OCI-LY7 (cell line): ENCODE results near the gene MATCAP1. TPM values are rescaled to one million over a fixed set of nuclear protein-coding genes. Genes with fewer than 3 reads are reported as not detected.

Experiments
- BruUV-seq: library from RNA; stranded (reverse); fragments of 400-500 nt; replicated peaks from 2 replicates; lab custom pipeline; 2021; lab: Mats Ljungman, UMichigan
- CTCF ChIA-PET: fragments of 300-600 bp; sonication (Branson Sonifier 250); formaldehyde crosslinking; loops from one replicate; lab custom pipeline; 2022; ENCODE audit warnings: antibody characterized with exemption; ENCODE audit not compliant: unreplicated experiment; lab: Charles Lee
- POLR2A ChIA-PET: fragments of 300-600 bp; sonication (Branson Sonifier 250); formaldehyde crosslinking; loops from one replicate; lab custom pipeline; 2022; ENCODE audit warnings: antibody characterized with exemption; lab: Charles Lee
- DNase-seq: peaks from one replicate; pipeline ENCODE4 v3.0.0-alpha.2; 2015; ENCODE audit warnings: low spot score
- H2AFZ ChIP-seq: fragments of 200-600 bp; sonication (generic), shearing (Covaris generic); 2 replicates; pipeline ENCODE4 v1.6.1; 2014; ENCODE audit warnings: mild to moderate bottlenecking, antibody characterized with exemption, low read length, moderate library complexity
- H3K27ac ChIP-seq: fragments of 200-600 bp; sonication (generic); 2 replicates; pipeline ENCODE4 v1.5.1; 2014; ENCODE audit warnings: mixed run types, low read depth, mild to moderate bottlenecking, moderate library complexity, low read length, inconsistent platforms; ENCODE audit not compliant: poor library complexity, severe bottlenecking
- H3K36me3 ChIP-seq: fragments of 200-600 bp; sonication (generic); 2 replicates; pipeline ENCODE4 v1.6.1; 2014; ENCODE audit warnings: mild to moderate bottlenecking, antibody characterized with exemption, low read length, moderate library complexity, mixed read lengths; ENCODE audit not compliant: insufficient read depth
- H3K4me1 ChIP-seq: fragments of 200-600 bp; sonication (generic); 2 replicates; pipeline ENCODE4 v1.5.1; 2014; ENCODE audit warnings: mild to moderate bottlenecking, low read length; ENCODE audit not compliant: insufficient read depth, poor library complexity, severe bottlenecking
- H3K4me2 ChIP-seq: fragments of 200-600 bp; sonication (generic); 2 replicates; pipeline ENCODE4 v1.6.1; 2014; ENCODE audit warnings: mild to moderate bottlenecking, low read length
- H3K4me3 ChIP-seq: fragments of 200-600 bp; sonication (generic); 2 replicates; pipeline ENCODE4 v1.5.1; 2014; ENCODE audit warnings: mild to moderate bottlenecking, low read depth, low read length; ENCODE audit not compliant: poor library complexity, severe bottlenecking
- H3K79me2 ChIP-seq: fragments of 200-600 bp; sonication (generic); 2 replicates; pipeline ENCODE4 v1.6.1; 2016; ENCODE audit warnings: low read depth, mild to moderate bottlenecking, low read length, moderate library complexity, mixed read lengths; ENCODE audit not compliant: insufficient read depth
- H3K9me2 ChIP-seq: fragments of 200-600 bp; sonication (generic); 2 replicates; pipeline ENCODE4 v1.6.1; 2016; ENCODE audit warnings: mild to moderate bottlenecking, low read length, mixed read lengths; ENCODE audit not compliant: insufficient read depth
- H3K9me3 ChIP-seq: fragments of 200-600 bp; sonication (generic); 2 replicates; pipeline ENCODE4 v1.6.1; 2014; ENCODE audit warnings: mild to moderate bottlenecking, mixed run types, low read length, mixed read lengths
- H4K20me1 ChIP-seq: fragments of 200-600 bp; sonication (generic); 2 replicates; pipeline ENCODE4 v1.6.1; 2014; ENCODE audit warnings: mild to moderate bottlenecking, antibody characterized with exemption, low read length, moderate library complexity, mixed read lengths; ENCODE audit not compliant: insufficient read depth
- EZH2phosphoT487 ChIP-seq: fragments of 200-600 bp; sonication (generic); IDR thresholded peaks from 2 replicates; pipeline ENCODE4 v1.6.1; 2018; ENCODE audit warnings: low read depth, borderline replicate concordance, mild to moderate bottlenecking, mixed run types, antibody characterized with exemption, low read length, moderate library complexity, mixed read lengths
- intact Hi-C: fragments of 100-400 bp; cut with micrococcal nuclease; formaldehyde crosslinking; loops from one replicate; pipeline ENCODE4 v1.10.0; 2022; ENCODE audit not compliant: unreplicated experiment
- total RNA-seq, 2 experiments: library from RNA; depleted of rRNA in 1 of 2; stranded (reverse); fragments of >200 nt in 1 of 2; shearing (Covaris generic) in 1 of 2; gene quantifications; 2 replicates each; pipeline ENCODE4 v1.2.3, GENCODE V29; 2014 to 2022
- TF ChIP-seq, protein P1 (sequence below): fragments of 200-600 bp; sonication (generic); conservative IDR thresholded peaks from 2 replicates; pipeline ENCODE4 v1.5.1; 2014; ENCODE audit warnings: mild to moderate bottlenecking, antibody characterized with exemption, low read length, moderate library complexity, mixed read lengths

MATCAP1 gene
- total RNA-seq, 2 experiments from 2014 or later = 22.9 to 39.6 TPM

DNA sequence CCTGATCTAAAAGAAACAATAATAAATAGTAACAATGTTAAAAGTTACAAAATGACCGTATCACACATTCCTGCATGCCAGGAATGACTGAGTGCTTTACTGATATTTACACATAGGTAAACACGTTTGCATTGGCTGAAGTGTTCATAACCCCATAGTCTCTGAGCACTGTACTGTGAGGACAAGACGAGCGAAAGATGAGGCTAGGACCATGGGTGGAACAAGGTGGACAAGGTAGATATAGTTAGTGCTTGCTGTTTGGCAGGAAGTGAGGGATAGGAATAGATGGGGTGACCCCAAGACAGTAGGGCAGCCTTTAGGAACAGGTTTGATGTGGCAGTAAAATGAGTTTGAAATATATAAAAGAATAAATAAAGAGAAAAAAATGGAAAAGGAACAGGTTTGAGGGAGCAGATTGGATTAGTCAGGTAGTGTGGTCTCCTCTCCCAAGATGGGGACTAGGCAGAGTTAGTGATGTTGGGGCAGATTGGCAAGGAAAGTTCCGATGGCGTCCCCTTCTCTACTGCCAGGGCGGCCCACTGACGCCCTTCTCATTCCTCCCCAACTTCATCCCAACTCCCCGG is 7.7 kb upstream of the MATCAP1 start:
- intact Hi-C loops = no loop called here
- Histone ChIP-seq H3K4me2 (peak overlapping the region; percentile 55), H3K4me1 (peaks cover 19% of the 10 kb centered on the region), H3K79me2 (peaks cover 22% of the 10 kb centered on the region), H3K36me3 (peaks cover 43% of the 10 kb centered on the region), H2AFZ (peak overlapping the region; percentile 57; the same call in 1 of the 2 replicates), H3K9me2 (no peaks in the 10 kb centered on the region), H3K9me3 (no peaks in the 10 kb centered on the region), H3K27ac (no peak overlapping the region), H4K20me1 (peaks cover 9% of the 10 kb centered on the region; the same call in 1 of the 2 replicates), H3K4me3 (peak overlapping the region; percentile 98)
- ChIA-PET POLR2A (interaction anchor here (1.5 kb wide), 1 partner anchor 53 kb away, joined by 3 read pairs; no protein-coding TSS in a partner anchor), CTCF (no interaction called here)
- DNase-seq = no peak
- TF ChIP-seq, protein P1, sequence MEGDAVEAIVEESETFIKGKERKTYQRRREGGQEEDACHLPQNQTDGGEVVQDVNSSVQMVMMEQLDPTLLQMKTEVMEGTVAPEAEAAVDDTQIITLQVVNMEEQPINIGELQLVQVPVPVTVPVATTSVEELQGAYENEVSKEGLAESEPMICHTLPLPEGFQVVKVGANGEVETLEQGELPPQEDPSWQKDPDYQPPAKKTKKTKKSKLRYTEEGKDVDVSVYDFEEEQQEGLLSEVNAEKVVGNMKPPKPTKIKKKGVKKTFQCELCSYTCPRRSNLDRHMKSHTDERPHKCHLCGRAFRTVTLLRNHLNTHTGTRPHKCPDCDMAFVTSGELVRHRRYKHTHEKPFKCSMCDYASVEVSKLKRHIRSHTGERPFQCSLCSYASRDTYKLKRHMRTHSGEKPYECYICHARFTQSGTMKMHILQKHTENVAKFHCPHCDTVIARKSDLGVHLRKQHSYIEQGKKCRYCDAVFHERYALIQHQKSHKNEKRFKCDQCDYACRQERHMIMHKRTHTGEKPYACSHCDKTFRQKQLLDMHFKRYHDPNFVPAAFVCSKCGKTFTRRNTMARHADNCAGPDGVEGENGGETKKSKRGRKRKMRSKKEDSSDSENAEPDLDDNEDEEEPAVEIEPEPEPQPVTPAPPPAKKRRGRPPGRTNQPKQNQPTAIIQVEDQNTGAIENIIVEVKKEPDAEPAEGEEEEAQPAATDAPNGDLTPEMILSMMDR = no peak
- no peak for TF ChIP-seq EZH2phosphoT487
- no TSS peak for BruUV-seq

DNA sequence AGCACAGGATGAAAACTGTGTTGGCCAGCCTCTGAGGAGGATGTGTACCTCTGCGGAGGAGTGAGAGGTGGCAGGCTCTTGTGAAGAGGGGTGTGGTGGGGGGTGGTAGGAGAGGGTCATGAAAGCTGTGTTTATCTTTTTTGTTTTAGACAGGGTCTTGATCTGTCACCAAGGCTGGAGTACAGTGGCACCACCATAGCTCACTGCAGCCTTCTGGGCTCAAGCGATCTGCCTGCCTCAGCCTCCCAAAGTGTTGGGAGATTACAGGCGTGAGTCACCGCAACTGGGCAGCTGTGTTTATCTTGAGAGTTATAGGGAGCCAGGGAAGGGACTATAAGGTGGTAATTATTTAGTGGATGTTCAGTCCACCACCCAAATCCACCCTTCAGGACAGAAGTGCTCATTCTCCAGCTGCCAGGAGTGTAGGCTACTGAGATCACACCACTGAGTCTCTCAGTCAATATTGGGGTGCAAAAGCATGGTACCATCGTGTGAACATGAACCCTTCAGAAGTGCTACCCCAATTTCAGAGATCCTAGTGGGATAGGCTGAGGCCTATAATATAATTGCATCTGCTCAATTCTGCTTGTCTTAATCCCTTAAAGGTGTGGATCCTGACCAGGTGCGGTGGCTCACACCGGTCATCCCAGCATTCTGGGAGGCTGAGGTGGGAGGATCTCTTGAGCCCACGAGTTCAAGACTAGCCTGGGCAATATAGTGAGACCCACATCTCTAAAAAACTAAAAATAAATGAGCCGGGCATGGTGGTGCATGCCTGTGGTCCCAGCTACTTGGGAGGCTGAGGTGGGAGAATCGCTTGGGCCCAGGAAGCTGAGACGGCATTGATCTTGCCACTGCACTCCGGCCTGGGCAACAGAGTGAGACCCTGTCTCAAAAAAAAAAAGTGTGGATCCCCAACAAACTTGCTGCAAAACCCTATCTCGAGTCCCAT is 7.0 kb upstream of the MATCAP1 start:
- Histone ChIP-seq H3K4me3 (no peak overlapping the region), H4K20me1 (peaks cover 9% of the 10 kb centered on the region; the same call in 1 of the 2 replicates), H3K4me2 (no peak overlapping the region), H3K27ac (no peak overlapping the region), H3K36me3 (peaks cover 36% of the 10 kb centered on the region), H3K9me2 (no peaks in the 10 kb centered on the region), H3K79me2 (peaks cover 22% of the 10 kb centered on the region), H3K4me1 (peaks cover 19% of the 10 kb centered on the region), H2AFZ (peak overlapping the region; percentile 57; the same call in 1 of the 2 replicates), H3K9me3 (no peaks in the 10 kb centered on the region)
- BruUV-seq = no TSS peak
- ChIA-PET CTCF (no interaction called here), POLR2A (interaction anchor here (0.5 to 0.9 kb wide), 2 partner anchors 10 to 375 kb away, joined by 3 to 5 read pairs; no protein-coding TSS in a partner anchor)
- no peak for TF ChIP-seq EZH2phosphoT487
- TF ChIP-seq, protein P1 = no peak
- DNase-seq = no peak
- intact Hi-C loops = no loop called here
